HG03064 (cell line): Measurements from ENCODE around the gene MAN1A2.

Experiments
- ATAC-seq: cut with Tn5 transposase; IDR thresholded peaks from one replicate; pipeline ENCODE4 v1.9.1; 2021; ENCODE audit warnings: low read depth; ENCODE audit not compliant: unreplicated experiment

The MAN1A2 gene

GRCh38 chr1:117359561-117360289, 7.5 kb upstream of the MAN1A2 start:
- no peak for ATAC-seq

- no peak for ATAC-seq
Observed at GRCh38 chr1:117362986-117363385, 4.3 kb upstream of the MAN1A2 start.

- ATAC-seq: no peak
Observed at GRCh38 chr1:117363571-117364048, 3.6 kb upstream of the MAN1A2 start.

GRCh38 chr1:117364240-117364639, 3.0 kb upstream of the MAN1A2 start:
- no peak for ATAC-seq

GRCh38 chr1:117365350-117366176, 1.7 kb upstream of the MAN1A2 start:
- ATAC-seq: no peak

- ATAC-seq: peak; percentile 45
Observed at GRCh38 chr1:117366177-117367045, 838 bp upstream of the MAN1A2 start.

GRCh38 chr1:117368116-117369108, 1.2 kb downstream of the MAN1A2 start:
- ATAC-seq: no peak

- ATAC-seq: no peak
Observed at GRCh38 chr1:117370071-117370470, 2.8 kb downstream of the MAN1A2 start.

GRCh38 chr1:117370509-117370908, 3.3 kb downstream of the MAN1A2 start:
- ATAC-seq: no peak

- ATAC-seq: no peak
Observed at GRCh38 chr1:117371441-117372151, 4.3 kb downstream of the MAN1A2 start.

GRCh38 chr1:117372863-117373412, 5.7 kb downstream of the MAN1A2 start:
- no peak for ATAC-seq

GRCh38 chr1:117373932-117374331, 6.7 kb downstream of the MAN1A2 start:
- no peak for ATAC-seq

GRCh38 chr1:117375327-117375726, 8.1 kb downstream of the MAN1A2 start:
- ATAC-seq: no peak

- ATAC-seq: no peak
Observed at GRCh38 chr1:117387060-117387633, 19.9 kb downstream of the MAN1A2 start.

GRCh38 chr1:117388328-117388727, 21.1 kb downstream of the MAN1A2 start:
- ATAC-seq: no peak

GRCh38 chr1:117389284-117389683, 22.0 kb downstream of the MAN1A2 start:
- ATAC-seq: no peak

- no peak for ATAC-seq
Observed at GRCh38 chr1:117389779-117390178, 22.5 kb downstream of the MAN1A2 start.

GRCh38 chr1:117392771-117393170, 25.5 kb downstream of the MAN1A2 start:
- ATAC-seq: no peak
